ENCODE results near the gene EDRF1.

The EDRF1 gene

GRCh38 chr10:125795128-125795527, 75.6 kb downstream of the EDRF1 start:
- Histone ChIP-seq H3F3A (ENCODE audit: control insufficient read depth, insufficient read depth) (no peaks in the 10 kb centered on the region), H3K79me2 (ENCODE audit: control insufficient read depth, low read length) (no peaks in the 10 kb centered on the region), H3K27me3 (ENCODE audit: control insufficient read depth, low read length) (no peaks in the 10 kb centered on the region), H3K9me2 (replicated peaks; ENCODE audit: control insufficient read depth, low read length) (no peaks in the 10 kb centered on the region), H3K27ac (ENCODE audit: low read depth, low read length) (no peak overlapping the region), H3K4me3 (ENCODE audit: low read length) (no peak overlapping the region), H4K20me1 (ENCODE audit: control insufficient read depth, insufficient read depth, low read depth, low read length) (no peaks in the 10 kb centered on the region), H3K4me2 (ENCODE audit: low read length) (no peak overlapping the region), H3K9me3 (ENCODE audit: control insufficient read depth, insufficient read depth, low read length) (no peaks in the 10 kb centered on the region), H3K36me3 (ENCODE audit: control insufficient read depth, low read length) (peaks cover 14% of the 10 kb centered on the region; the same call in 1 of the 2 replicates), H3K4me1 (ENCODE audit: control insufficient read depth, low read length) (no peaks in the 10 kb centered on the region)
- TF ChIP-seq EZH2phosphoT487 (IDR thresholded peaks at IDR 0.05; ENCODE audit: borderline replicate concordance, low read length) (no peak), CTCF (IDR thresholded peaks at IDR 0.05; ENCODE audit: low read depth, low read length, poor library complexity, severe bottlenecking) (no peak)

- Histone ChIP-seq H3K27me3 (ENCODE audit: control insufficient read depth, low read length) (no peaks in the 10 kb centered on the region), H3K79me2 (ENCODE audit: control insufficient read depth, low read length) (no peaks in the 10 kb centered on the region), H3K4me1 (ENCODE audit: control insufficient read depth, low read length) (no peaks in the 10 kb centered on the region), H3K36me3 (ENCODE audit: control insufficient read depth, low read length) (peaks cover 14% of the 10 kb centered on the region; the same call in 1 of the 2 replicates), H3K9me3 (ENCODE audit: control insufficient read depth, insufficient read depth, low read length) (no peaks in the 10 kb centered on the region), H3K4me3 (ENCODE audit: low read length) (no peak overlapping the region), H3K4me2 (ENCODE audit: low read length) (no peak overlapping the region), H3K9me2 (replicated peaks; ENCODE audit: control insufficient read depth, low read length) (no peaks in the 10 kb centered on the region), H3K27ac (ENCODE audit: low read depth, low read length) (no peak overlapping the region), H3F3A (ENCODE audit: control insufficient read depth, insufficient read depth) (no peaks in the 10 kb centered on the region), H4K20me1 (ENCODE audit: control insufficient read depth, insufficient read depth, low read depth, low read length) (no peaks in the 10 kb centered on the region)
- TF ChIP-seq CTCF (IDR thresholded peaks at IDR 0.05; ENCODE audit: low read depth, low read length, poor library complexity, severe bottlenecking) (no peak), EZH2phosphoT487 (IDR thresholded peaks at IDR 0.05; ENCODE audit: borderline replicate concordance, low read length) (no peak)
These were observed 76.2 kb downstream of the EDRF1 start for GRCh38 chr10:125795637-125796190.

DNA sequence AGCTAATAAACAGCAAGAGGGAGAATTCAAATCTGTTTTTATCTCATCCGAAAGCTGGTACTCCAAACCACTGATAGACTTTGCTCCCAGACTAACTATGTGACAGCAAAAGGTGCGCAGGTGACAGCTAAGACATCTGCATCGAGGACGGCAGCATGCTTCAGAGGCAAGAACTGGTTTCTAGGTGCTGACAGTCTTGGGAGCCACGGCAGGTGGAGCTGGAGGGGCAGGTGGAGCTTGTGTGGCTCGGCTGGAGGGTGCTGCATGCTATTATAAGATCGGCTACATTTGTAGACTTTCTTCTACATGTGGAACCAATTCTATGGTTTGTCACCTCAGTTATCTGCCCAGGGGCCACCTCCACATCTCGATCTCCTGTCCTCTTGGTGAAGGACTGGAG, 77.9 kb downstream of the EDRF1 start:
- H3K36me3 ChIP-seq (ENCODE audit: control insufficient read depth, low read length), result peaks cover 14% of the 10 kb centered on the region
- H4K20me1 ChIP-seq (ENCODE audit: control insufficient read depth, insufficient read depth, low read depth, low read length), result no peaks in the 10 kb centered on the region
- H3F3A ChIP-seq (ENCODE audit: control insufficient read depth, insufficient read depth), result no peaks in the 10 kb centered on the region
- no peak overlapping the region for H3K27ac ChIP-seq (ENCODE audit: low read depth, low read length)
- TF ChIP-seq CTCF (IDR thresholded peaks at IDR 0.05; ENCODE audit: low read depth, low read length, poor library complexity, severe bottlenecking), result no peak
- TF ChIP-seq EZH2phosphoT487 (IDR thresholded peaks at IDR 0.05; ENCODE audit: borderline replicate concordance, low read length), result no peak
- no peaks in the 10 kb centered on the region for H3K79me2 ChIP-seq (ENCODE audit: control insufficient read depth, low read length)
- no peak overlapping the region for H3K4me2 ChIP-seq (ENCODE audit: low read length)
- no peaks in the 10 kb centered on the region for H3K27me3 ChIP-seq (ENCODE audit: control insufficient read depth, low read length)
- no peak overlapping the region for H3K4me3 ChIP-seq (ENCODE audit: low read length)
- no peaks in the 10 kb centered on the region for H3K9me3 ChIP-seq (ENCODE audit: control insufficient read depth, insufficient read depth, low read length)
- no peaks in the 10 kb centered on the region for H3K9me2 ChIP-seq (replicated peaks; ENCODE audit: control insufficient read depth, low read length)
- H3K4me1 ChIP-seq (ENCODE audit: control insufficient read depth, low read length), result no peaks in the 10 kb centered on the region

Data from DOHH2 (cell line).